GM19438 (cell line): ENCODE data around the gene NDUFA5.

Experiments
- ATAC-seq: cut with Tn5 transposase; IDR thresholded peaks from one replicate; pipeline ENCODE4 v1.9.1; 2021; ENCODE audit warnings: low read depth; ENCODE audit not compliant: unreplicated experiment

Gene NDUFA5

DNA sequence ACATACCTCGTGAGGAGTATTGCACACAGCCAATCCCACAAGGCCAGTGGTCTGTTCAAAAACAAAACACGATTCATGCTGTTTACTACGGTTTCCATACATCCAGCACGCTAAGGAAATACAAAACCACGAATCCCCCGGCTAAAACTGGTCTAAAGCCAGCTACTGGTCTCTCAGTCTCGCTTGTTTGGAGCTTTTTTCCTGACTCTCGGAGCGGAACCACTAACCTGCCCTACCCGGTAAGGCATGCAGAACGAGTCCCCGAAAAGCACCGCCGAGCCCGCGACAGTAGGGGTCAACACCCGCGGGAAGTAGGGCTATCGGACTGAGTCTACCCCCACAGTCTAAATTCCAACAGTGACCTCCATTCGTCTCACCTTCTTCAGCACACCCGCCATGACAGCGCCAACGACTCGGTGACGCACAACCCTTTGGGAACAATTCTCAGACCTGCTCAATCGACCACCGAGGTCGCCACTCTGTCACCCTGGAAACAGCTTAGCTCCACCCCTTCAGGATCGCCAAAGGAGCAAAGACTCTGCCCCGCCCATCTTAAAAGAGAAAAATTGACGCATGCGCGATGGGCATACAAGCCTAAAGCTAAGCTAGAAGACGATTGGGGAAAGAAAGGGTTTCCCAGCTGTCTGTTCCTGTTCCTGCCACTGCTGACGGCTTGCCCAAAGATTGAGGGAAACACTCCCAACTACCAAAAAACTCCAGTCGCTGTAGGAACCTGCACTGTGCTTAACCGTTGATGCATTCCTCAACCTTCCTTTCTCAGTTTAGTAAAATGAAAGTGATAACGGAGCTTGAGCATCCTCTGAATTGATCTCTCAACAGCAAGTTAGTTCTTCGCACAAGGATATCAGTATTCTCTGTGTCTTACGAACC lies at the start of gene NDUFA5:
TSS of gene NDUFA5 (minus strand) at position 421 of the 891 bp plus-strand sequence. CDS start at position 398, 23 bp downstream.
- ATAC-seq, result peak; percentile 98

DNA sequence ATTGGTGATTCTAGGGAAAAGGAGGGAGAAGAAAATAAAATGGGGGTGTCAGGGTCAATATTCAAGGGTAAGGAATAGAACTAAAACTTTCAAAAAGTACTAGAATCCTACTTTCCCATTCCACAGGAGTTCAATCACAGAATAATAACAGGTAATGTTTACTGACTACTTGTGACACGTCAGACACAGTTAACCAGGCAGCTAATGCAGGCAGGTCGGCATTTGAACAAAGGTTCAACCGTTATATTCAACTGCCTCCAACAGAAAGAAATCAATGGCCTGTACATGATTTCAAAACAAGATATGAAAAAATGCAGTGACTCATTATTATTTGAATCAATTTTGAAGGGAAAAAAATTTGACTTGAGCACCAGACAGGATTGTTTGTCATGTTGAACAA lies 47.1 kb upstream of the NDUFA5 start:
- no peak for ATAC-seq

DNA sequence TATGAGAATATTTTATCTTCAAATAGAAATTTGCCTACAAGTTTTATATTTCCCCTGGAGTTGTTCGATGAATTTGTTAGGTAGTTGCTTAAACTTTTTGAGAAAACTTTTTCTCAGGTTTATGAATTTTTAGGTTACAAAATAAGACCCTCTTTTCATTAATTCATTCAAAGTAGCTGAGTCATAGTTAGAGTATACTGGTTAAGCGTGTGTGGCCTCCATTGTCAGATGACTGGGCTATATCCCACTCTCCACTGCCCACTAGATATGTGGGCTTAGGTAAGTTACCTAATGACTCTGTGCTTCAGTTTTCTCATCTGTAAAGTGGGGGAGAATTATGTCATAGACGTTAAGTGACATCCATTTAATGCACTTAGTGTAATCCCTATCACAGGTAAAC lies 45.0 kb upstream of the NDUFA5 start:
- no peak for ATAC-seq

DNA sequence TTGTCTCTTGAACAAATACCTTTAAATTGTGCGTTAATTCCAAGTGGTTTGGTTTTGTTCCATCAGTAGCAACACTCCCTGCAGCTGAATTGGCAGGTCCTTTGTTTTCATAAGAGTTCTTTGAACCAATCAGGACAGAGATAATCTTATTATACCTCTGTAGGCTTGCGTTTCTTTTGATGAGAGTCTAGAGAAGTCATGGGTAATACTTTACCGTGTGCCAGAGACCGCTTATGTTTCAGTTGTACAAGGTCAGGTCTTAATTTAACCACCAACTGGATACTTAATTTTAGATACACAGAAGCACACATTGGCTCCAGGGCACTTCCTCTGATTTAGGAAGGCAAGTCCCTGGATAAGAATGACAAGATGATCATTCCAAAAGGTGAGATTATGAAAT lies 43.9 kb upstream of the NDUFA5 start, which contains the start of gene ASB15:
TSS of gene ASB15 (plus strand) at position 292 of the 400 bp plus-strand sequence. CDS start 12,682 bp downstream, outside the sequence.
- ATAC-seq, result no peak

DNA sequence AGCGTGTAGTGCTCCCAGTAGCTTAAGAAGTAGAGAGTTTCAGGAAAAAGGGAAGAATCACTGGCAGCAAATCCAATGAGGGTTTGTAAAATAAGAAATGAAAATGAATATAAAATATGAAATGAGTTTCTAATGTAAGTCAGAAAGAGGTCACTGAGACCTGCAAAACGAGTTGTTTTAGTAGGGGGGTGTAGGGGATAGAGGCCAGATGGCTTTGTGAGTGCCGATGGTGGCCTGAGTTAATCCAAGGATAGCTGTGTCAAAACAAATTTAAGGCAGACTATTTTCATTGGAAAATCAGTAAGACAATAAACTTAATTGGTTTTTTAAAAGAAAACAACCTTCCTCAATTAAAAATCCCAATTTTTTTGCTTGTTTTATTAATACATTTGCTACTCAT lies 43.3 kb upstream of the NDUFA5 start:
- ATAC-seq, result no peak

DNA sequence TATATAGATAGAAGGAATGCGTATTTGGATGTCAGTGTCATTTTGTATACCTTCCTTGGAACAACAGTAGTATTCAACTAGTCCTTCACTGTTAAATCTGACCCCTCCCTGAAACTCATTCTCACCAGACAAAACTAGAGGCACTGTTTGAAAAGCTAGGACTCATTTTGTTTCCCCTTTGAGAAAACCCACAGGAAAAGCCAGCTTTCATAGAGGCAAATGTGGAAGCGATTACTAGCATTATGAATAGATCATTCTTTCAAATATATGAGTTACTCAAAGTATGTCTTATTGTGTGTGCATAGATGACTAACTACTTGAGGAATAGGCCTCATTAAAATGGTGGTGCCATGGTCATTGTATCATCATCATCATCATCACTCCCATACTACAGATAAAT lies 42.1 kb upstream of the NDUFA5 start:
- no peak for ATAC-seq

DNA sequence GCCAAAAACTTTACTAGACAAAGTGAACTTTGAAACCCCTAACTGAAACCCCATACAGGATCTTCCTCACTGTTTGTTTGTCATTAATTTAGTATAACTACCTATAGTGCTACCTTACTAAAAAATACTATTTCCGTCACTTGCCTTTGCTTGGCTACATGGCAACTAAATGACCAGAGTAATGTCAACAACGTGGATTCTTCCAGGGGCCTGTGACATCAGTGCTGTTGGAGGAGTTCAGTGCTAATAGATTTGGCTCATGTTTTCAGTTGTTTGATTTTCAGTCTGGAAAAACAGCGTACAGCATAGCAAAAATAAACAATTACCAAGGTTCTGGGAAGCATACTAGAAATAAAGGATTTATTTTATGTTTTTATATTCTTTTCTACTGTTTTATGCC lies 41.0 kb upstream of the NDUFA5 start:
- ATAC-seq, result no peak

DNA sequence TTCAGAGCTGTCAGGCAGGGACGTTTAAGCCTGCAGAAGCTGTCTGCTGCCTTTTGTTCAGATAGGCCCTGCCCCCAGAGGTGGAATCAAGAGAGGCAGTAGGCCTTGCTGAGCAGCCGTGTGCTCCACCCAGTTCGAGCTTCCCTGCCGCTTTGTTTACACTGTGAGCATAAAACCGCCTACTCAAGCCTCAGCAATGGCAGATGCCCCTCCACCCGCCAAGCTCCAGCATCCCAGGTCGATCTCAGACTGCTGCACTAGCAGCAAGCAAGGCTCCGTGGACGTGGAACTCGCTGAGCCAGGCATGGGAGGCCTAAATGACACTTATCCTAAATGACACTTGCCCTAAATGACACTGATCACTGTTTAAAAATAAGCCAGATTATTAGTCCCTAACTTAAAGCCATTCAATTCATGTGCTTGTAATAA lies 37.2 kb upstream of the NDUFA5 start:
- no peak for ATAC-seq

DNA sequence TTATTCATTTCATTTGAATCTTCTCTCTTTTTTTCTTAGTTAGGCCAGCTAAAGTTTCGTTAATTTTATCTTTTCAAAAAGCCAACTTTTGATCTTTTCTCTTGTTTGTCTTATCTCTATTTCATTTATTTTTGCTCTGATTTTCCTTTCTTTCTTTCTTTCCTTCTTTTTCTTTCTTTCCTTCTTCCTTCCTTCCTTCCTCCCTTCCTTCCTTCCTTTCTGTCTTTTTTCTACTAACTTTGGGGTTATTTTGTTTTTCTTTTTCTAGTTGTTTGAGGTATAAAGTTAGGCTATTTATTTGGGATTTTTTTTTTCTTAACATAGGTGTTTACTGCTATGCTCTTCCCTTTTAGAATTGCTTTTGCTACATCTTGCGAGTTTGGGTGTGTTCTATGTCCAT lies 30.8 kb upstream of the NDUFA5 start:
- ATAC-seq, result no peak

DNA sequence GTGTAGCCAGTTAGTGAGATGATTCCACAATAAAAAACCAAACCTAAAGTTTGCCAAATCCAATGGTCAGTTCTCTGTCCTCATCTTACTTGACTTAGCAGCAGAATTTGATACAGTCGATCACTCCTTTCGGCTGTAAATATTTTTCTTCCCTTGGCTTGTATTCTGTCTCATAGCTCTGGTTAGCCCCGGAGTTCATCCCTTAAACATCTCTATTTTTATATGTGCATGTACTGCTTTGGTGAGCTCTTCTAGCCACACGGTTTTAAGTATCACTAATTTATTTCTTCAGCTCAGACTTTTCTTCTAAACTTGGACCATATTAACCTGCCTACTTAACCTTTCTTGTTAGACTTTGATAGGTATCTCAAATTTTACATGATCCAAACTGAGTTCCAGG lies 26.2 kb upstream of the NDUFA5 start:
- no peak for ATAC-seq

DNA sequence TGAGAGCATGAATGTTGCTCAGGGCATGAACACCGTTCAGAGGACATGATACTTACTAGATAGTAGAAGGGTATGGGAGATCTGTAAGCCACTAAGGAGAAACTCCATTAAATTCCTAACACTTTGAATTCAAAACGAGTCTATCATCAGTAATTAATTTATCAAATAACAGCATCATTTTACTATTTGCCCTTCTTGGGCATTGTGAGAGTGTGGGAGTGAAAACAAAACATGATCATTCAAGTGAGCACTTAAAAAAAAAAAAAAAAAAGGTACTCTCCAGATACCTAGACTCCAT lies 23.5 kb upstream of the NDUFA5 start:
- ATAC-seq, result no peak

DNA sequence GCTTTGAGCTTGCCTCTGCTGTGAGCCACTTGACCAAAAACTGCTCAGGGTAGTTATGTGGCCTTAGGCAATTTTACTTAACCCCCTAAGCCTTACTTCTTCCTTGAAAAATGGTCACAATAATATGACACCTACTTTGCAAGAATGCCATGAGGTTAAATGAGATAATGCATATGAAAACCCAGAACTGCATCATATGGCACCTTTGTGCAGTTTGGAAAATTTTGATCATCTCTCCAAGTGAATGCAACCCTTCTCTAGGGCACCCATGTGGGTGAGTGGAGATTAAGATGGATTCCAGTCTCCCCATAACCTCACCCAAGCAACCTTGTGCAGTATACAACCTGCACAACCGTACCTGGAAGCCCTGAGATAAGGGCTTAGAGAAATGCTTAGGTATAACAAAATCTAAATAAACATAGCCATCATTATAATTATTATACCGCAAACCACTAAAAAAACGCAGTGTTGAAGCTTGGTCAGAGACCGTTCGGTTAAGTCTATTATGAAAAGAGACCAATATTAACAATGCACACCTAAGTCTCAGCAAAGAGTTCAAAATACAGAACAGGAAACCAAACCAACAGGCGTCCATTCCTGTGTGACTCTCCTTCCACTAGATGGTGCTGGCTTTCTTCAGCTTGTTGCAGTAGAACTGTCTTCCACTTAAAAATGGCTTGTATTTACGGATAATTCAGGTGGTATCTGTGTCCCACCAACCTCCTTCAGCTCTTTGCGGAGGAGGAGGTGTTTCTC lies 23.0 kb upstream of the NDUFA5 start:
- ATAC-seq, result peak; percentile 80

DNA sequence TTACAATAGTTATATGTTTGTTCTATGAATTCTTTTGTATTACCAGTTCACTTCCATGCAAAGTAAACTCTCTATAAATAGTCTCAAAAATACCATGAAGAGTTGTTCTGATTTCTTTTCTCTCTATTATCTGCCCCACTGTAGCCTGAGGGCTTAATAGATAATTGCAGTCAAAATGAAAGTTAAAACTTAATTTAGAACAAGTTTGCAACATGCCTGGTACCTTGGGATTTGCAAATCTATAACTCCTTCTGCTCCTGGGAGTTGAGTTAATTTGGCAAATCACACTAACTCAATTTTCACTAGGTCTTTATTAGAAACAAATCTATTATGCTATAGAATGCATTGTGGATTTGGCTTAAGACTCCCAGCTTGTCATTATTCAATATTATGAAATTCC lies 21.8 kb upstream of the NDUFA5 start:
- no peak for ATAC-seq

DNA sequence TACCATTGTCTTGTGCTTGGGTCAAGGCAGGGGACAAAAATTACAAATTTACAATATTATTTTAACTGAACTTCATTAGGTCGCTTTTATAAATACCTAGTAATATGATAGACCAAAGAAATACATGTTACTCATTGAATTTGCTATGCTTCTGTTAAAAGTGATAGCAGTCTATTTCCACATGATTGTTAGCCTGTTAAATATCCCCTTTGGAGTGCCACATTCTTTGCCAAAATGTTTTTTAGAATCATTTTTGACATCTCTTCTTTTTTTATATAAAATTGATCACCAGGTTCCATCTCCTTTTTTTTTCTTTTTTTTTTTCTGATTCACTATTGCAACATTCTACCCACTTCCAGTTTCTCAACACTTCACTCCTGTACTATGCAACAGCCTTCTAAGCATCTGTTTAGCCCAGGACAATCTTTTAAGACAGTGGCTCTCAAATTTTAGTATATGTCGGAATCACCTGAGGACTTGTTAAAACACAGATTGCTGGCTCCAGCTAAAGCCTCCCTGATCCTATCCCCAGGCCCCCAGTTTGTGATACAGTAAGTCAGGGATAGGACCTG lies 16.4 kb upstream of the NDUFA5 start:
- no peak for ATAC-seq

DNA sequence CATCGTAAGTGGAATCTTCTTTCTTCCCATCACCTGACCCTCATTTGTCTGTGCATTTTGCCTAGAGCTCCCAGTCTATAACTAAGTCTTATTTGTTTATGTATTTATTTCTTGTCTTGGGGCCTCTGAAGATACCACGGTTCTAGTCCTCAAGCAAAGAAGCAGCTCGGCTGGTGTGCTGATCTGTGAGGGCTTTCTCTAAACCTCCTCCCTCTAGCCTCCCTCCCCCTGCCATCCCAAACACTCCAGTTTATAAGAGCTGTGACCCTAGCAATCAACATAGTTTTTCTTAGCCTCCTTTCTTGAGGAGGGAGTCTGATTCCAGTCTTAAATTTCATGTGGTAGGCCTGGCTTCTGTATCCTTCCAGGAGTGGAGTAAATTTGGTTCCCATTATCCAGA lies 15.7 kb upstream of the NDUFA5 start:
- no peak for ATAC-seq

DNA sequence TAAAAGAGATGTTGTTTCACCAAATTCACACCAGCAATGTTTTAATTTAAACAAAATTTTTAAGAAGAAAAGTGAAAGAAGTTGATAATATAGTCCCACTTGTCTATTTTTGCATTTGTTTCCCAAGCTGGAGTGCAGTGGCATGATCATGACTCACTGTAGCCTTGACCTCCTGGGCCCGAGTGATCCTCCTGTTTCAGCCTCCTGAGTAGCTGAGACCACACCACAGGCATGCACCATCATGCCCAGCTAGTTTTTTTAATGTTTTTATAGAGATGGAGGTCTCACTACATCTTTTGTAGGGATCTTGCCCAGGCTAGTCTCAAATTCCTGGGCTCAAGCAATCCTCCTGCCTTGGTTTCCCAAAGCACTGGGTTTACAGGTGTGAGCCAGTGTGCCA lies 14.1 kb upstream of the NDUFA5 start:
- no peak for ATAC-seq

DNA sequence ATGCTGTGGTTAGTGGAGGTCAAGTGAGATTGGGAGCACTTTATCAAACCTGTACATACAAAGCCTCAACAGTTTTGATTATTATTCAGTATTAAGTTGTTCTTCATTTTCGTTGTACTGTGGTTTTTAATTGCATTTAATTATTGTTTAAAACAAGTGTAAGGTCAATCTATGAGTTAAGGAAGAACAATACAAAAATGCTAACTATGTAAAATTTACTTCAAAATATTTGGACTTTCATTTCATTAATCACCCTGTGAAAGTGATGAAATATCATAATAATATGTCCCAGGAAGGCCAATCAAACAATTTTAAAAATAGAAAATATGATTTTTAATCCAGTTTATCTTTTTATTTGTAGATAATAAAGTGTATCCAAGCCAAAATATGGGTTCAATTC lies 13.6 kb upstream of the NDUFA5 start:
- ATAC-seq, result no peak

DNA sequence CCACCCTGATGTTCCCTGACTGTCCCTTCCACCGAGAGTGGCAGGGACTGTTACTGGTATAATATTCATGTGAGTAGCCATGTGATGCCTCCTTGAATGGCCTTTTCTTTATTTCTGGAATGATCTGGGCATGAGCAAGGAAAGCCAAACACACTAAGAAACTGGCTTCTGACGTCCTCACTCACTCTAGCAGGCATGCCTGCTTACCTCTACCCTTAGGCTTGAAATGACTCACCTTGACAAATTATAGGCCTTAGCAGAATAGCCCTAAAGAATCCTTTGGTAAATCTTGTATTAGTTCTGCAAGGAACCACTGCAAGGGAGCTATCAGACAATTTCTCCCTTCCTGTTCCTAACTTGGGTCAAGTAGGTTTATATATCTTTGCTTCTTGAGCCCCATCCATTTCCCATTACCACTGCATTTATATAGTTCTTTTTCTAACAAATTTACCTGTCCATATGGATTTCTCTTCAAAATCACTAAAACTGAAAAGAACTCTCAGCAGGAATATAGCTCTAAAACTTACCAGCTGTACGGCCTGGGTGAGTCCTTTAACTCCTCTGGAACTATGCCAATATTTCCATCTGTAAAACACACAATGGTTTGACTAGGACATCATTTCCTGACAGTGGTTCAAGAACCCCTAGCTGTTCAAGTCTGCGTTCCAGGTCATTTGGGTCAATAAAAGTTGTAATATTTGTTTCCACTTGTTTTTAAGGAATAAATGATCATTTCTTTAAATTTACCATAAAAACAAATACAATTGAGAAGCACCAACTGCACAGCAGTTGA lies 13.0 kb upstream of the NDUFA5 start:
- no peak for ATAC-seq

DNA sequence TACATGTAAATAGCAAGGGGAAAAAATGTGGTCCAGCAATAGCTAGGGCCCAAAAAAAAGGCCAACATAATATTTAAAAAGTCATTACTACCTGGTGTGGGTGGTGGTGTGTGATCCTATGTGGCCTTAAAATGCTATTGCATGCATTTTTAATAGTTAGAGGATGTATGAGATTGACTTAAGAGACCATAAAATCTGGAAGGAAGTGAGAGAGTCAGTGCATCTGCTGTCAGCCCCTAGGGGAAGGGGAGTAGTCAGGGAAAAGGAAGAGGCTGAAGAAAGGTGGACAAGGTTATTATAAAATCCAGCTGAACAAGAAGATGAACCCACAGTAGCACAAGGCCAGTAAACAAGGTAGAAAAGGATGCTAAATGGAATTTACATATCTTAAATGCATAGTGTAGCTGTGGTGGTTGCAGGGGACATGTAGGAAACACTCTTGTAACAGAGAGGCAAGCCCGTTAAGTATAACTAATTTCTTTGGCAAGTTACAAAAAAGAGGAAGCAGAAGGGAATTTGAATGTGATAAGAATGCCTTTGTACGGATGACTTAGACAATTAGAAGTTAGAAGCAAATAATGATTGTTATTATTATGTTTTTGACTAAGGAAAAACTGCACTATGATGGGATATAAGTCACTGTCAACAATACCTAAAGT lies 11.9 kb upstream of the NDUFA5 start:
- ATAC-seq, result no peak

DNA sequence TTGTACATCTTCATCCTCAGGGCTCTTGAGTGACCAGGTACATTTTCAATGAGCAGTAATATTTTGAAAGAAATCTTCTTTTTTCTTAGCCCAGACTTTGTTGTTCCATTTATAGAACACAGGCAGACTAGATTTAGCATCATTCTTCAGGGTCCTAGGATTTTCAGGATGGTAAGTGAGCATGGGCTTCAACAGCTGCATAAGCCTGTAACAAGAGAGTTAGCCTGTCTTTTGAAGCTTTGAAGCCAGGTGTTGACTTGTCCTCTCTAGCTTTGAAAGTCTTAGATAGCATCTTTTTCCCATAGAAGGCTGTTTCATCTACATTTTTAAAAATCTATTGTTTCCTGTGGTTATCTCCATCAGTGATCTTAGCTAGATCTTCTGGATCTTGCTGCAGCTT lies 4.5 kb upstream of the NDUFA5 start:
- ATAC-seq, result no peak
